Measurements from ENCODE around the gene RNASEL.

Gene RNASEL

GRCh38 chr1:182617734-182618351 lies 28.8 kb upstream of the RNASEL start (continued):
- no peak for TF ChIP-seq GLI4 (tag by site-specific recombination; IDR thresholded peaks at IDR 0.05)
- no peak for TF ChIP-seq ZBTB6 (tag by site-specific recombination; IDR thresholded peaks at IDR 0.05)
- TF ChIP-seq ZNF404 (tag by site-specific recombination; IDR thresholded peaks at IDR 0.05), result no peak
- TF ChIP-seq HOXD13 (CRISPR knock-in tag; IDR thresholded peaks at IDR 0.05; ENCODE audit: borderline replicate concordance), result no peak
- TF ChIP-seq ZNF580 (tag by site-specific recombination; IDR thresholded peaks at IDR 0.05), result peak; percentile 79
- TF ChIP-seq, protein P1, sequence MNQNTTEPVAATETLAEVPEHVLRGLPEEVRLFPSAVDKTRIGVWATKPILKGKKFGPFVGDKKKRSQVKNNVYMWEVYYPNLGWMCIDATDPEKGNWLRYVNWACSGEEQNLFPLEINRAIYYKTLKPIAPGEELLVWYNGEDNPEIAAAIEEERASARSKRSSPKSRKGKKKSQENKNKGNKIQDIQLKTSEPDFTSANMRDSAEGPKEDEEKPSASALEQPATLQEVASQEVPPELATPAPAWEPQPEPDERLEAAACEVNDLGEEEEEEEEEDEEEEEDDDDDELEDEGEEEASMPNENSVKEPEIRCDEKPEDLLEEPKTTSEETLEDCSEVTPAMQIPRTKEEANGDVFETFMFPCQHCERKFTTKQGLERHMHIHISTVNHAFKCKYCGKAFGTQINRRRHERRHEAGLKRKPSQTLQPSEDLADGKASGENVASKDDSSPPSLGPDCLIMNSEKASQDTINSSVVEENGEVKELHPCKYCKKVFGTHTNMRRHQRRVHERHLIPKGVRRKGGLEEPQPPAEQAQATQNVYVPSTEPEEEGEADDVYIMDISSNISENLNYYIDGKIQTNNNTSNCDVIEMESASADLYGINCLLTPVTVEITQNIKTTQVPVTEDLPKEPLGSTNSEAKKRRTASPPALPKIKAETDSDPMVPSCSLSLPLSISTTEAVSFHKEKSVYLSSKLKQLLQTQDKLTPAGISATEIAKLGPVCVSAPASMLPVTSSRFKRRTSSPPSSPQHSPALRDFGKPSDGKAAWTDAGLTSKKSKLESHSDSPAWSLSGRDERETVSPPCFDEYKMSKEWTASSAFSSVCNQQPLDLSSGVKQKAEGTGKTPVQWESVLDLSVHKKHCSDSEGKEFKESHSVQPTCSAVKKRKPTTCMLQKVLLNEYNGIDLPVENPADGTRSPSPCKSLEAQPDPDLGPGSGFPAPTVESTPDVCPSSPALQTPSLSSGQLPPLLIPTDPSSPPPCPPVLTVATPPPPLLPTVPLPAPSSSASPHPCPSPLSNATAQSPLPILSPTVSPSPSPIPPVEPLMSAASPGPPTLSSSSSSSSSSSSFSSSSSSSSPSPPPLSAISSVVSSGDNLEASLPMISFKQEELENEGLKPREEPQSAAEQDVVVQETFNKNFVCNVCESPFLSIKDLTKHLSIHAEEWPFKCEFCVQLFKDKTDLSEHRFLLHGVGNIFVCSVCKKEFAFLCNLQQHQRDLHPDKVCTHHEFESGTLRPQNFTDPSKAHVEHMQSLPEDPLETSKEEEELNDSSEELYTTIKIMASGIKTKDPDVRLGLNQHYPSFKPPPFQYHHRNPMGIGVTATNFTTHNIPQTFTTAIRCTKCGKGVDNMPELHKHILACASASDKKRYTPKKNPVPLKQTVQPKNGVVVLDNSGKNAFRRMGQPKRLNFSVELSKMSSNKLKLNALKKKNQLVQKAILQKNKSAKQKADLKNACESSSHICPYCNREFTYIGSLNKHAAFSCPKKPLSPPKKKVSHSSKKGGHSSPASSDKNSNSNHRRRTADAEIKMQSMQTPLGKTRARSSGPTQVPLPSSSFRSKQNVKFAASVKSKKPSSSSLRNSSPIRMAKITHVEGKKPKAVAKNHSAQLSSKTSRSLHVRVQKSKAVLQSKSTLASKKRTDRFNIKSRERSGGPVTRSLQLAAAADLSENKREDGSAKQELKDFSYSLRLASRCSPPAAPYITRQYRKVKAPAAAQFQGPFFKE (tag by site-specific recombination; IDR thresholded peaks at IDR 0.05; ENCODE audit: borderline replicate concordance), result no peak
- no peak; the same call in 1 of the 2 replicates for TF ChIP-seq ZNF610 (tag by site-specific recombination; IDR thresholded peaks at IDR 0.05; ENCODE audit: borderline replicate concordance)
- no peak for TF ChIP-seq ZNF48 (tag by site-specific recombination; IDR thresholded peaks at IDR 0.05)
- peak; percentile 43; the same call in 1 of the 2 replicates for TF ChIP-seq ZNF596 (tag by site-specific recombination; IDR thresholded peaks at IDR 0.05)
- TF ChIP-seq, protein P2, sequence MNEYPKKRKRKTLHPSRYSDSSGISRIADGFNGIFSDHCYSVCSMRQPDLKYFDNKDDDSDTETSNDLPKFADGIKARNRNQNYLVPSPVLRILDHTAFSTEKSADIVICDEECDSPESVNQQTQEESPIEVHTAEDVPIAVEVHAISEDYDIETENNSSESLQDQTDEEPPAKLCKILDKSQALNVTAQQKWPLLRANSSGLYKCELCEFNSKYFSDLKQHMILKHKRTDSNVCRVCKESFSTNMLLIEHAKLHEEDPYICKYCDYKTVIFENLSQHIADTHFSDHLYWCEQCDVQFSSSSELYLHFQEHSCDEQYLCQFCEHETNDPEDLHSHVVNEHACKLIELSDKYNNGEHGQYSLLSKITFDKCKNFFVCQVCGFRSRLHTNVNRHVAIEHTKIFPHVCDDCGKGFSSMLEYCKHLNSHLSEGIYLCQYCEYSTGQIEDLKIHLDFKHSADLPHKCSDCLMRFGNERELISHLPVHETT (tag by site-specific recombination; IDR thresholded peaks at IDR 0.05), result peak; percentile 95; the same call in 1 of the 2 replicates
- TF ChIP-seq ZNF555 (tag by site-specific recombination; conservative IDR thresholded peaks at IDR 0.05), result no peak
- TF ChIP-seq ZNF677 (tag by site-specific recombination; IDR thresholded peaks at IDR 0.05), result no peak
- no peak for TF ChIP-seq ZNF624 (tag by site-specific recombination; IDR thresholded peaks at IDR 0.05)
- no peak for TF ChIP-seq ZBTB48 (tag by site-specific recombination; IDR thresholded peaks at IDR 0.05)
- no peak for TF ChIP-seq ZNF138 (tag by site-specific recombination; IDR thresholded peaks at IDR 0.05; ENCODE audit: borderline replicate concordance)
- peak; percentile 83 for TF ChIP-seq ZNF501 (tag by site-specific recombination; IDR thresholded peaks at IDR 0.05)
- TF ChIP-seq ZBTB21 (tag by site-specific recombination; IDR thresholded peaks at IDR 0.05), result peak; percentile 87
- TF ChIP-seq ZNF26 (tag by site-specific recombination; IDR thresholded peaks at IDR 0.05), result no peak
- TF ChIP-seq, protein P3, sequence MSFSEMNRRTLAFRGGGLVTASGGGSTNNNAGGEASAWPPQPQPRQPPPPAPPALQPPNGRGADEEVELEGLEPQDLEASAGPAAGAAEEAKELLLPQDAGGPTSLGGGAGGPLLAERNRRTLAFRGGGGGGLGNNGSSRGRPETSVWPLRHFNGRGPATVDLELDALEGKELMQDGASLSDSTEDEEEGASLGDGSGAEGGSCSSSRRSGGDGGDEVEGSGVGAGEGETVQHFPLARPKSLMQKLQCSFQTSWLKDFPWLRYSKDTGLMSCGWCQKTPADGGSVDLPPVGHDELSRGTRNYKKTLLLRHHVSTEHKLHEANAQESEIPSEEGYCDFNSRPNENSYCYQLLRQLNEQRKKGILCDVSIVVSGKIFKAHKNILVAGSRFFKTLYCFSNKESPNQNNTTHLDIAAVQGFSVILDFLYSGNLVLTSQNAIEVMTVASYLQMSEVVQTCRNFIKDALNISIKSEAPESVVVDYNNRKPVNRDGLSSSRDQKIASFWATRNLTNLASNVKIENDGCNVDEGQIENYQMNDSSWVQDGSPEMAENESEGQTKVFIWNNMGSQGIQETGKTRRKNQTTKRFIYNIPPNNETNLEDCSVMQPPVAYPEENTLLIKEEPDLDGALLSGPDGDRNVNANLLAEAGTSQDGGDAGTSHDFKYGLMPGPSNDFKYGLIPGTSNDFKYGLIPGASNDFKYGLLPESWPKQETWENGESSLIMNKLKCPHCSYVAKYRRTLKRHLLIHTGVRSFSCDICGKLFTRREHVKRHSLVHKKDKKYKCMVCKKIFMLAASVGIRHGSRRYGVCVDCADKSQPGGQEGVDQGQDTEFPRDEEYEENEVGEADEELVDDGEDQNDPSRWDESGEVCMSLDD (tag by site-specific recombination; IDR thresholded peaks at IDR 0.05), result peak; percentile 86
- no peak for TF ChIP-seq CTCF (tag by site-specific recombination; IDR thresholded peaks at IDR 0.05)
- TF ChIP-seq ZNF214 (tag by site-specific recombination; IDR thresholded peaks at IDR 0.05; ENCODE audit: borderline replicate concordance), result no peak
- TF ChIP-seq ZNF341 (tag by site-specific recombination; IDR thresholded peaks at IDR 0.05; ENCODE audit: low read depth), result peak; percentile 46
- no peak for TF ChIP-seq ZNF248 (tag by site-specific recombination; IDR thresholded peaks at IDR 0.05)
- TF ChIP-seq ZBTB17 (tag by site-specific recombination; IDR thresholded peaks at IDR 0.05), result peak; percentile 87
- TF ChIP-seq GFI1B (tag by site-specific recombination; IDR thresholded peaks at IDR 0.05), result peak; percentile 97

All from HEK293 (cell line).